ENCODE data around the gene MT1B. TPM values are rescaled to one million over a fixed set of nuclear protein-coding genes. Genes with fewer than 3 reads are reported as not detected.

The MT1B gene
- total and polyA plus RNA-seq, 2 of the 13 experiments (the other 11 are each of a cell fraction or from before 2014, with no cell fraction given): 0.89 TPM; not detected in 1

DNA sequence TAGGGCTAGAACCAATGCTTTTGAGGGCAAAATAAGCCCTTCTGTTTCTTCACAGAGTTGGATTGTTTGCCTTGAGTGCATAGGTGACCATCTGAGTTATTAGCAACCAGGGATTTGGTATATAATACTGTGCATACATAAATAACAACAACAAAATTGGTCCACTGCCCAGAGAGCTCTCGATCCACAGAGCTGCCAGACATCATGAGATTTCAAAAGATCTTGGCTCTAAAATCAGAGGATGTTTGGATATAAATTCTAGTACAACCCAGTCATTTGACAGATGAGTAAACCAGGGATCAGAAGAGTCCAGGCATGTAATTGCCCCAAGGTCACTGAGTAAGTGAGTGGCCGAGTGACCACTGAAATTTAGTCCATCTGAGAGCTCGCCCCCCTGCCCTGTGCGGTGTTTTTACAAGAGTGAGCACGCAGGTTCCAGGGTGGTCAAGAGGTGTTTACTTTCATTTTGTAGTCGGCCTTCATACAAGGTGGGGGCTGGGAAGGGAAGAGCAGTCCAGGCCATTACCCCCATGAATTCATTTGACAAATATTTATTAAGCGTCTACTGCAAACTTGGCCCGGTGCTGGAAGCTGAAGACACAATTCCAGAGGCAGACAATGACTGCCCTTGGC is 45.1 kb upstream of the MT1B start (continued):
- TF ChIP-seq HHEX (CRISPR knock-in tag; IDR thresholded peaks at IDR 0.05): peak; percentile 55
- no peak; the same call in 1 of the 2 replicates for TF ChIP-seq ZNF557 (CRISPR knock-in tag; IDR thresholded peaks at IDR 0.05)
- peak; percentile 51; the same call in 1 of the 2 replicates for TF ChIP-seq ZBTB3 (CRISPR knock-in tag; IDR thresholded peaks at IDR 0.05; ENCODE audit: borderline replicate concordance, low read depth)
- TF ChIP-seq, protein P1, sequence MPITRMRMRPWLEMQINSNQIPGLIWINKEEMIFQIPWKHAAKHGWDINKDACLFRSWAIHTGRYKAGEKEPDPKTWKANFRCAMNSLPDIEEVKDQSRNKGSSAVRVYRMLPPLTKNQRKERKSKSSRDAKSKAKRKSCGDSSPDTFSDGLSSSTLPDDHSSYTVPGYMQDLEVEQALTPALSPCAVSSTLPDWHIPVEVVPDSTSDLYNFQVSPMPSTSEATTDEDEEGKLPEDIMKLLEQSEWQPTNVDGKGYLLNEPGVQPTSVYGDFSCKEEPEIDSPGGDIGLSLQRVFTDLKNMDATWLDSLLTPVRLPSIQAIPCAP (CRISPR knock-in tag; IDR thresholded peaks at IDR 0.05; ENCODE audit: low read depth): peak; percentile 71; the same call in 1 of the 2 replicates
- TF ChIP-seq CEBPG (CRISPR knock-in tag; IDR thresholded peaks at IDR 0.05): no peak; the same call in 1 of the 2 replicates
- no peak for TF ChIP-seq GZF1 (CRISPR knock-in tag; IDR thresholded peaks at IDR 0.05)
- TF ChIP-seq ZNF430 (CRISPR knock-in tag; IDR thresholded peaks at IDR 0.05): peak; percentile 88; the same call in 1 of the 2 replicates
- TF ChIP-seq, protein P2, sequence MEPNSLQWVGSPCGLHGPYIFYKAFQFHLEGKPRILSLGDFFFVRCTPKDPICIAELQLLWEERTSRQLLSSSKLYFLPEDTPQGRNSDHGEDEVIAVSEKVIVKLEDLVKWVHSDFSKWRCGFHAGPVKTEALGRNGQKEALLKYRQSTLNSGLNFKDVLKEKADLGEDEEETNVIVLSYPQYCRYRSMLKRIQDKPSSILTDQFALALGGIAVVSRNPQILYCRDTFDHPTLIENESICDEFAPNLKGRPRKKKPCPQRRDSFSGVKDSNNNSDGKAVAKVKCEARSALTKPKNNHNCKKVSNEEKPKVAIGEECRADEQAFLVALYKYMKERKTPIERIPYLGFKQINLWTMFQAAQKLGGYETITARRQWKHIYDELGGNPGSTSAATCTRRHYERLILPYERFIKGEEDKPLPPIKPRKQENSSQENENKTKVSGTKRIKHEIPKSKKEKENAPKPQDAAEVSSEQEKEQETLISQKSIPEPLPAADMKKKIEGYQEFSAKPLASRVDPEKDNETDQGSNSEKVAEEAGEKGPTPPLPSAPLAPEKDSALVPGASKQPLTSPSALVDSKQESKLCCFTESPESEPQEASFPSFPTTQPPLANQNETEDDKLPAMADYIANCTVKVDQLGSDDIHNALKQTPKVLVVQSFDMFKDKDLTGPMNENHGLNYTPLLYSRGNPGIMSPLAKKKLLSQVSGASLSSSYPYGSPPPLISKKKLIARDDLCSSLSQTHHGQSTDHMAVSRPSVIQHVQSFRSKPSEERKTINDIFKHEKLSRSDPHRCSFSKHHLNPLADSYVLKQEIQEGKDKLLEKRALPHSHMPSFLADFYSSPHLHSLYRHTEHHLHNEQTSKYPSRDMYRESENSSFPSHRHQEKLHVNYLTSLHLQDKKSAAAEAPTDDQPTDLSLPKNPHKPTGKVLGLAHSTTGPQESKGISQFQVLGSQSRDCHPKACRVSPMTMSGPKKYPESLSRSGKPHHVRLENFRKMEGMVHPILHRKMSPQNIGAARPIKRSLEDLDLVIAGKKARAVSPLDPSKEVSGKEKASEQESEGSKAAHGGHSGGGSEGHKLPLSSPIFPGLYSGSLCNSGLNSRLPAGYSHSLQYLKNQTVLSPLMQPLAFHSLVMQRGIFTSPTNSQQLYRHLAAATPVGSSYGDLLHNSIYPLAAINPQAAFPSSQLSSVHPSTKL (CRISPR knock-in tag; IDR thresholded peaks at IDR 0.05): peak; percentile 43; the same call in 1 of the 2 replicates
- TF ChIP-seq TGIF2 (CRISPR knock-in tag; IDR thresholded peaks at IDR 0.05): peak; percentile 44; the same call in 1 of the 2 replicates
- no peak for TF ChIP-seq SCMH1 (CRISPR knock-in tag; IDR thresholded peaks at IDR 0.05; ENCODE audit: borderline replicate concordance)
- TF ChIP-seq U2AF2 (IDR thresholded peaks at IDR 0.05; ENCODE audit: low read depth, low read length): no peak
- peak; percentile 74; the same call in 1 of the 2 replicates for TF ChIP-seq MEIS1 (CRISPR knock-in tag; IDR thresholded peaks at IDR 0.05; ENCODE audit: borderline replicate concordance)
- TF ChIP-seq, protein P3, sequence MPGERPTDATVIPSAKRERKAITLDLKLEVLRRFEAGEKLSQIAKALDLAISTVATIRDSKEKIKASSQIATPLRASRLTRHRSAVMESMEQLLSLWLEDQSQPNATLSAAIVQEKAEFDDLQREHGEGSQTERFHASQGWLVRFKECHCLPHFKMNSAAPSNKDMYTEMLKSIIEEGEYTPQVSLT (CRISPR knock-in tag; IDR thresholded peaks at IDR 0.05; ENCODE audit: borderline replicate concordance, low read depth): no peak
- no peak for TF ChIP-seq AKAP8 (CRISPR knock-in tag; IDR thresholded peaks at IDR 0.05)
- TF ChIP-seq KMT2B (CRISPR knock-in tag; IDR thresholded peaks at IDR 0.05): no peak
- TF ChIP-seq, protein P4, sequence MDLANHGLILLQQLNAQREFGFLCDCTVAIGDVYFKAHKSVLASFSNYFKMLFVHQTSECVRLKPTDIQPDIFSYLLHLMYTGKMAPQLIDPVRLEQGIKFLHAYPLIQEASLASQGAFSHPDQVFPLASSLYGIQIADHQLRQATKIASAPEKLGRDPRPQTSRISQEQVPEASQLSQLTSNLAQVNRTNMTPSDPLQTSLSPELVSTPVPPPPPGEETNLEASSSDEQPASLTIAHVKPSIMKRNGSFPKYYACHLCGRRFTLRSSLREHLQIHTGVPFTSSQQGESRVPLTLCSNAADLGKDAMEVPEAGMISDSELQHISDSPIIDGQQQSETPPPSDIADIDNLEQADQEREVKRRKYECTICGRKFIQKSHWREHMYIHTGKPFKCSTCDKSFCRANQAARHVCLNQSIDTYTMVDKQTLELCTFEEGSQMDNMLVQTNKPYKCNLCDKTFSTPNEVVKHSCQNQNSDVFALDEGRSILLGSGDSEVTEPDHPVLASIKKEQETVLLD (CRISPR knock-in tag; IDR thresholded peaks at IDR 0.05; ENCODE audit: low read depth): peak; percentile 52; the same call in 1 of the 2 replicates
- TF ChIP-seq, protein P5, sequence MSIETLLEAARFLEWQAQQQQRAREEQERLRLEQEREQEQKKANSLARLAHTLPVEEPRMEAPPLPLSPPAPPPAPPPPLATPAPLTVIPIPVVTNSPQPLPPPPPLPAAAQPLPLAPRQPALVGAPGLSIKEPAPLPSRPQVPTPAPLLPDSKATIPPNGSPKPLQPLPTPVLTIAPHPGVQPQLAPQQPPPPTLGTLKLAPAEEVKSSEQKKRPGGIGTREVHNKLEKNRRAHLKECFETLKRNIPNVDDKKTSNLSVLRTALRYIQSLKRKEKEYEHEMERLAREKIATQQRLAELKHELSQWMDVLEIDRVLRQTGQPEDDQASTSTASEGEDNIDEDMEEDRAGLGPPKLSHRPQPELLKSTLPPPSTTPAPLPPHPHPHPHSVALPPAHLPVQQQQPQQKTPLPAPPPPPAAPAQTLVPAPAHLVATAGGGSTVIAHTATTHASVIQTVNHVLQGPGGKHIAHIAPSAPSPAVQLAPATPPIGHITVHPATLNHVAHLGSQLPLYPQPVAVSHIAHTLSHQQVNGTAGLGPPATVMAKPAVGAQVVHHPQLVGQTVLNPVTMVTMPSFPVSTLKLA (IDR thresholded peaks at IDR 0.05): no peak
